H9 (cell line): ENCODE measurements around the gene INO80. TPM values are rescaled to one million over a fixed set of nuclear protein-coding genes. Genes with fewer than 3 reads are reported as not detected.

Source experiments
- DNase-seq: peaks from one replicate; pipeline ENCODE4 v3.0.0-alpha.2; 2017
- H2AFZ ChIP-seq: one replicate; pipeline ENCODE4 v1.6.1; 2013; ENCODE audit warnings: mild to moderate bottlenecking, low read length, control low read depth, moderate library complexity
- H2AK5ac ChIP-seq: 2 replicates; pipeline ENCODE4 v1.6.1; 2013; ENCODE audit warnings: low read length, control low read depth, mixed read lengths; ENCODE audit not compliant: insufficient read length
- H2BK120ac ChIP-seq: one replicate; pipeline ENCODE4 v1.6.1; 2013; ENCODE audit warnings: low read depth, mild to moderate bottlenecking, low read length, control low read depth, inconsistent platforms; ENCODE audit not compliant: poor library complexity, severe bottlenecking
- H2BK12ac ChIP-seq: 2 replicates; pipeline ENCODE4 v1.6.1; 2013; ENCODE audit warnings: low read length, control low read depth, mixed read lengths, low read depth; ENCODE audit not compliant: insufficient read length
- H2BK15ac ChIP-seq: 2 replicates; pipeline ENCODE4 v1.6.1; 2013; ENCODE audit warnings: low read depth, low read length, control low read depth
- H2BK20ac ChIP-seq: one replicate; pipeline ENCODE4 v1.6.1; 2013; ENCODE audit warnings: low read depth, mild to moderate bottlenecking, low read length, control low read depth, inconsistent platforms; ENCODE audit not compliant: poor library complexity, severe bottlenecking
- H2BK5ac ChIP-seq: 2 replicates; pipeline ENCODE4 v1.6.1; 2013; ENCODE audit warnings: low read length, control low read depth, mixed read lengths; ENCODE audit not compliant: insufficient read length
- H3K14ac ChIP-seq: 2 replicates; pipeline ENCODE4 v1.6.1; 2013; ENCODE audit warnings: low read length, control low read depth; ENCODE audit not compliant: insufficient read depth
- H3K18ac ChIP-seq: 2 replicates; pipeline ENCODE4 v1.6.1; 2013; ENCODE audit warnings: low read depth, mild to moderate bottlenecking, mixed read lengths, low read length, control low read depth; ENCODE audit not compliant: insufficient read length
- H3K23ac ChIP-seq: 2 replicates; pipeline ENCODE4 v1.6.1; 2013; ENCODE audit warnings: low read length, control low read depth, mixed read lengths, low read depth; ENCODE audit not compliant: insufficient read length
- H3K23me2 ChIP-seq: 2 replicates; pipeline ENCODE4 v1.6.1; 2013; ENCODE audit warnings: low read depth, mild to moderate bottlenecking, mixed read lengths, low read length, control low read depth; ENCODE audit not compliant: insufficient read length, poor library complexity, severe bottlenecking
- H3K27ac ChIP-seq: 2 replicates; pipeline ENCODE4 v1.5.1; 2013; ENCODE audit warnings: low read length, control low read depth, mixed read lengths, low read depth; ENCODE audit not compliant: insufficient read length
- H3K27me3 ChIP-seq: 2 replicates; pipeline ENCODE4 v1.6.1; 2013; ENCODE audit warnings: low read length, control low read depth, inconsistent platforms; ENCODE audit not compliant: insufficient read depth
- H3K4ac ChIP-seq: 2 replicates; pipeline ENCODE4 v1.6.1; 2013; ENCODE audit warnings: low read depth, mild to moderate bottlenecking, control low read depth, inconsistent platforms, low read length, moderate library complexity
- H3K4me1 ChIP-seq: 2 replicates; pipeline ENCODE4 v1.6.1; 2013; ENCODE audit warnings: low read length, control low read depth, inconsistent platforms; ENCODE audit not compliant: insufficient read depth
- H3K4me2 ChIP-seq: 2 replicates; pipeline ENCODE4 v1.6.1; 2013; ENCODE audit warnings: low read length, control low read depth, mixed read lengths; ENCODE audit not compliant: insufficient read length, insufficient read depth
- H3K56ac ChIP-seq: 2 replicates; pipeline ENCODE4 v1.6.1; 2013; ENCODE audit warnings: low read depth, mild to moderate bottlenecking, mixed read lengths, low read length, control low read depth; ENCODE audit not compliant: insufficient read length
- H3K79me1 ChIP-seq: 2 replicates; pipeline ENCODE4 v1.6.1; 2013; ENCODE audit warnings: low read depth, mild to moderate bottlenecking, moderate library complexity, low read length, control low read depth, inconsistent platforms; ENCODE audit not compliant: insufficient read depth, poor library complexity, severe bottlenecking
- H3K79me2 ChIP-seq: 2 replicates; pipeline ENCODE4 v1.6.1; 2013; ENCODE audit warnings: low read length, control low read depth, inconsistent platforms; ENCODE audit not compliant: insufficient read depth
- H3K9ac ChIP-seq: 2 replicates; pipeline ENCODE4 v1.6.1; 2013; ENCODE audit warnings: low read length, control low read depth, mixed read lengths; ENCODE audit not compliant: insufficient read length; ENCODE audit errors: extremely low read depth
- H3K9me3 ChIP-seq: one replicate; pipeline ENCODE4 v1.6.1; 2013; ENCODE audit warnings: low read depth, low read length, inconsistent platforms; ENCODE audit not compliant: control insufficient read depth
- H3T11ph ChIP-seq: one replicate; pipeline ENCODE4 v1.6.1; 2013; ENCODE audit warnings: mild to moderate bottlenecking, low read length, control low read depth, inconsistent platforms
- H4K20me1 ChIP-seq: one replicate; pipeline ENCODE4 v1.6.1; 2013; ENCODE audit not compliant: control insufficient read depth, insufficient read length, insufficient read depth
- H4K5ac ChIP-seq: 2 replicates; pipeline ENCODE4 v1.6.1; 2013; ENCODE audit warnings: low read depth, mild to moderate bottlenecking, mixed read lengths, low read length, control low read depth; ENCODE audit not compliant: insufficient read length
- H4K8ac ChIP-seq: replicated peaks from 2 replicates; pipeline ENCODE4 v1.6.1; 2013; ENCODE audit warnings: low read length, control low read depth, mixed read lengths, low read depth; ENCODE audit not compliant: insufficient read length
- H4K91ac ChIP-seq: 2 replicates; pipeline ENCODE4 v1.6.1; 2013; ENCODE audit warnings: low read depth, mild to moderate bottlenecking, moderate library complexity, mixed read lengths, low read length, control low read depth; ENCODE audit not compliant: insufficient read length
- H3K27ac Mint-ChIP-seq, 3 experiments: 2 replicates in 2 of 3; 3 replicates in 1 of 3; pipeline ENCODE4 v1.8.0; 2020 to 2021; ENCODE audit warnings: mixed read lengths in 3 of 3, mild to moderate bottlenecking in 1 of 3, moderate library complexity in 1 of 3
- H3K27me3 Mint-ChIP-seq: 2 replicates; pipeline ENCODE4 v1.8.0; 2021; ENCODE audit warnings: low read depth, mild to moderate bottlenecking, moderate library complexity, mixed read lengths
- H3K36me3 Mint-ChIP-seq, 3 experiments: 2 replicates in 2 of 3; 3 replicates in 1 of 3; pipeline ENCODE4 v1.8.0; 2020 to 2021; ENCODE audit warnings: low read depth in 3 of 3, mixed read lengths in 3 of 3; ENCODE audit not compliant: insufficient read depth in 1 of 3
- H3K4me1 Mint-ChIP-seq, 2 experiments: 2 replicates each; pipeline ENCODE4 v1.8.0; 2020; ENCODE audit warnings: mixed read lengths in 2 of 2
- H3K4me3 Mint-ChIP-seq, 2 experiments: 2 replicates in 1 of 2; 3 replicates in 1 of 2; pipeline ENCODE4 v1.8.0; 2020 to 2021; ENCODE audit warnings: mild to moderate bottlenecking in 2 of 2, mixed read lengths in 2 of 2, moderate library complexity in 1 of 2
- H3K9me3 Mint-ChIP-seq, 2 experiments: 2 replicates in 1 of 2; 3 replicates in 1 of 2; pipeline ENCODE4 v1.8.0; 2020; ENCODE audit warnings: mild to moderate bottlenecking in 2 of 2, mixed read lengths in 2 of 2, moderate library complexity in 1 of 2
- CTCF ChIP-seq: fragments of 200-600 bp; sonication (generic); conservative IDR thresholded peaks from 3 replicates; pipeline ENCODE4 v1.8.0; 2021; ENCODE audit warnings: antibody characterized with exemption, mild to moderate bottlenecking
- WGBS: extraction: QIAGEN DNeasy Blood & Tissue Kit; methylation state at CpG from one replicate; pipeline ENCODE4 v1.1.7; 2013; ENCODE audit warnings: missing lambda C conversion rate, low lambda C conversion rate, mixed read lengths; ENCODE audit not compliant: insufficient read length; ENCODE audit errors: extremely low coverage; 5-methylcytosine and 5-hydroxymethylcytosine counted together
- total RNA-seq: library from RNA; stranded (reverse); gene quantifications from 2 replicates; pipeline ENCODE4 v1.2.1, GENCODE V29; 2021

Gene INO80
- total RNA-seq, 1 experiment from 2014 or later = 29.2 TPM

DNA sequence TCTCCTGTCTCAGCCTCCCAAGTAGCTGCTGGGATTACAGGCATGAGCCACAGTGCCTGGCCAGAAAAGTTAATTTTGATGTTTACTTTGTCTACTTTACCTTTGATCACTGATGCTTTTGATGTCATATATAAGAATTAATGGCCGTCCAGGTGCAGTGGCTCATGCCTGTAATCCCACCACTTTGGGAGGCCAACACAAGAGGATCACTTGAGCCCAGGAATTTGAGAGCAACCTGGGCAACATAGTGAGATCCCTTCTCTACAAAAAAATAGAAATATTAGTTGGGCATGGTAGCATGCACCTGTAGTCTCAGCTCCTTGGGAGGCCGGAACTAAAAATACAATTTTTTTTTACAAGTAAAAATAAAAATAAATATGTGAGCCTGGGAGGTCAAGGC lies 6.8 kb upstream of the INO80 start:
- H3K79me2 ChIP-seq = no peaks in the 10 kb centered on the region
- no peak overlapping the region for H3K9ac ChIP-seq
- Mint-ChIP-seq H3K9me3 (no peaks in the 10 kb centered on the region), H3K27ac (no peak overlapping the region), H3K4me1 (no peaks in the 10 kb centered on the region), H3K27me3 (peaks cover 7% of the 10 kb centered on the region), H3K4me3 (no peak overlapping the region), H3K36me3 (no peaks in the 10 kb centered on the region)
- H3K23me2 ChIP-seq = no peaks in the 10 kb centered on the region
- H3K18ac ChIP-seq = no peak overlapping the region
- H3K23ac ChIP-seq = no peak overlapping the region
- no peak overlapping the region for H3K4me2 ChIP-seq
- no peak overlapping the region for H3K4ac ChIP-seq
- H3K4me1 ChIP-seq = no peaks in the 10 kb centered on the region
- H3K27ac ChIP-seq = no peak overlapping the region
- no peaks in the 10 kb centered on the region for H3K27me3 ChIP-seq
- no peak for TF ChIP-seq CTCF
- H2AFZ ChIP-seq = no peak overlapping the region
- WGBS = no CpG with 5 or more reads among the region's 2 CpGs
- H3K14ac ChIP-seq = no peak overlapping the region
- H2AK5ac ChIP-seq = no peak overlapping the region
- no peak overlapping the region for H4K5ac ChIP-seq
- H2BK120ac ChIP-seq = no peak overlapping the region
- H3K56ac ChIP-seq = no peak overlapping the region
- H2BK12ac ChIP-seq = no peak overlapping the region
- no peak overlapping the region for H2BK5ac ChIP-seq
- no peaks in the 10 kb centered on the region for H3K9me3 ChIP-seq
- no peak overlapping the region for H3T11ph ChIP-seq
- H4K8ac ChIP-seq = no peak overlapping the region
- H2BK15ac ChIP-seq = no peak overlapping the region
- no peaks in the 10 kb centered on the region for H4K20me1 ChIP-seq
- H2BK20ac ChIP-seq = no peak overlapping the region
- DNase-seq = no peak
- H3K79me1 ChIP-seq = no peaks in the 10 kb centered on the region
- no peak overlapping the region for H4K91ac ChIP-seq
